H9 (cell line): ENCODE measurements around the gene SACM1L. TPM values are rescaled to one million over a fixed set of nuclear protein-coding genes. Genes with fewer than 3 reads are reported as not detected.

Experiments
- DNase-seq: peaks from one replicate; pipeline ENCODE4 v3.0.0-alpha.2; 2017
- H2AFZ ChIP-seq: one replicate; pipeline ENCODE4 v1.6.1; 2013; ENCODE audit warnings: mild to moderate bottlenecking, low read length, control low read depth, moderate library complexity
- H2AK5ac ChIP-seq: 2 replicates; pipeline ENCODE4 v1.6.1; 2013; ENCODE audit warnings: low read length, control low read depth, mixed read lengths; ENCODE audit not compliant: insufficient read length
- H2BK120ac ChIP-seq: one replicate; pipeline ENCODE4 v1.6.1; 2013; ENCODE audit warnings: low read depth, mild to moderate bottlenecking, low read length, control low read depth, inconsistent platforms; ENCODE audit not compliant: poor library complexity, severe bottlenecking
- H2BK12ac ChIP-seq: 2 replicates; pipeline ENCODE4 v1.6.1; 2013; ENCODE audit warnings: low read length, control low read depth, mixed read lengths, low read depth; ENCODE audit not compliant: insufficient read length
- H2BK15ac ChIP-seq: 2 replicates; pipeline ENCODE4 v1.6.1; 2013; ENCODE audit warnings: low read depth, low read length, control low read depth
- H2BK20ac ChIP-seq: one replicate; pipeline ENCODE4 v1.6.1; 2013; ENCODE audit warnings: low read depth, mild to moderate bottlenecking, low read length, control low read depth, inconsistent platforms; ENCODE audit not compliant: poor library complexity, severe bottlenecking
- H2BK5ac ChIP-seq: 2 replicates; pipeline ENCODE4 v1.6.1; 2013; ENCODE audit warnings: low read length, control low read depth, mixed read lengths; ENCODE audit not compliant: insufficient read length
- H3K14ac ChIP-seq: 2 replicates; pipeline ENCODE4 v1.6.1; 2013; ENCODE audit warnings: low read length, control low read depth; ENCODE audit not compliant: insufficient read depth
- H3K18ac ChIP-seq: 2 replicates; pipeline ENCODE4 v1.6.1; 2013; ENCODE audit warnings: low read depth, mild to moderate bottlenecking, mixed read lengths, low read length, control low read depth; ENCODE audit not compliant: insufficient read length
- H3K23ac ChIP-seq: 2 replicates; pipeline ENCODE4 v1.6.1; 2013; ENCODE audit warnings: low read length, control low read depth, mixed read lengths, low read depth; ENCODE audit not compliant: insufficient read length
- H3K23me2 ChIP-seq: 2 replicates; pipeline ENCODE4 v1.6.1; 2013; ENCODE audit warnings: low read depth, mild to moderate bottlenecking, mixed read lengths, low read length, control low read depth; ENCODE audit not compliant: insufficient read length, poor library complexity, severe bottlenecking
- H3K27ac ChIP-seq: 2 replicates; pipeline ENCODE4 v1.5.1; 2013; ENCODE audit warnings: low read length, control low read depth, mixed read lengths, low read depth; ENCODE audit not compliant: insufficient read length
- H3K27me3 ChIP-seq: 2 replicates; pipeline ENCODE4 v1.6.1; 2013; ENCODE audit warnings: low read length, control low read depth, inconsistent platforms; ENCODE audit not compliant: insufficient read depth
- H3K4ac ChIP-seq: 2 replicates; pipeline ENCODE4 v1.6.1; 2013; ENCODE audit warnings: low read depth, mild to moderate bottlenecking, control low read depth, inconsistent platforms, low read length, moderate library complexity
- H3K4me1 ChIP-seq: 2 replicates; pipeline ENCODE4 v1.6.1; 2013; ENCODE audit warnings: low read length, control low read depth, inconsistent platforms; ENCODE audit not compliant: insufficient read depth
- H3K4me2 ChIP-seq: 2 replicates; pipeline ENCODE4 v1.6.1; 2013; ENCODE audit warnings: low read length, control low read depth, mixed read lengths; ENCODE audit not compliant: insufficient read length, insufficient read depth
- H3K56ac ChIP-seq: 2 replicates; pipeline ENCODE4 v1.6.1; 2013; ENCODE audit warnings: low read depth, mild to moderate bottlenecking, mixed read lengths, low read length, control low read depth; ENCODE audit not compliant: insufficient read length
- H3K79me1 ChIP-seq: 2 replicates; pipeline ENCODE4 v1.6.1; 2013; ENCODE audit warnings: low read depth, mild to moderate bottlenecking, moderate library complexity, low read length, control low read depth, inconsistent platforms; ENCODE audit not compliant: insufficient read depth, poor library complexity, severe bottlenecking
- H3K79me2 ChIP-seq: 2 replicates; pipeline ENCODE4 v1.6.1; 2013; ENCODE audit warnings: low read length, control low read depth, inconsistent platforms; ENCODE audit not compliant: insufficient read depth
- H3K9ac ChIP-seq: 2 replicates; pipeline ENCODE4 v1.6.1; 2013; ENCODE audit warnings: low read length, control low read depth, mixed read lengths; ENCODE audit not compliant: insufficient read length; ENCODE audit errors: extremely low read depth
- H3K9me3 ChIP-seq: one replicate; pipeline ENCODE4 v1.6.1; 2013; ENCODE audit warnings: low read depth, low read length, inconsistent platforms; ENCODE audit not compliant: control insufficient read depth
- H3T11ph ChIP-seq: one replicate; pipeline ENCODE4 v1.6.1; 2013; ENCODE audit warnings: mild to moderate bottlenecking, low read length, control low read depth, inconsistent platforms
- H4K20me1 ChIP-seq: one replicate; pipeline ENCODE4 v1.6.1; 2013; ENCODE audit not compliant: control insufficient read depth, insufficient read length, insufficient read depth
- H4K5ac ChIP-seq: 2 replicates; pipeline ENCODE4 v1.6.1; 2013; ENCODE audit warnings: low read depth, mild to moderate bottlenecking, mixed read lengths, low read length, control low read depth; ENCODE audit not compliant: insufficient read length
- H4K8ac ChIP-seq: replicated peaks from 2 replicates; pipeline ENCODE4 v1.6.1; 2013; ENCODE audit warnings: low read length, control low read depth, mixed read lengths, low read depth; ENCODE audit not compliant: insufficient read length
- H4K91ac ChIP-seq: 2 replicates; pipeline ENCODE4 v1.6.1; 2013; ENCODE audit warnings: low read depth, mild to moderate bottlenecking, moderate library complexity, mixed read lengths, low read length, control low read depth; ENCODE audit not compliant: insufficient read length
- H3K27ac Mint-ChIP-seq, 3 experiments: 2 replicates in 2 of 3; 3 replicates in 1 of 3; pipeline ENCODE4 v1.8.0; 2020 to 2021; ENCODE audit warnings: mixed read lengths in 3 of 3, mild to moderate bottlenecking in 1 of 3, moderate library complexity in 1 of 3
- H3K27me3 Mint-ChIP-seq: 2 replicates; pipeline ENCODE4 v1.8.0; 2021; ENCODE audit warnings: low read depth, mild to moderate bottlenecking, moderate library complexity, mixed read lengths
- H3K36me3 Mint-ChIP-seq, 3 experiments: 2 replicates in 2 of 3; 3 replicates in 1 of 3; pipeline ENCODE4 v1.8.0; 2020 to 2021; ENCODE audit warnings: low read depth in 3 of 3, mixed read lengths in 3 of 3; ENCODE audit not compliant: insufficient read depth in 1 of 3
- H3K4me1 Mint-ChIP-seq, 2 experiments: 2 replicates each; pipeline ENCODE4 v1.8.0; 2020; ENCODE audit warnings: mixed read lengths in 2 of 2
- H3K4me3 Mint-ChIP-seq, 2 experiments: 2 replicates in 1 of 2; 3 replicates in 1 of 2; pipeline ENCODE4 v1.8.0; 2020 to 2021; ENCODE audit warnings: mild to moderate bottlenecking in 2 of 2, mixed read lengths in 2 of 2, moderate library complexity in 1 of 2
- H3K9me3 Mint-ChIP-seq, 2 experiments: 2 replicates in 1 of 2; 3 replicates in 1 of 2; pipeline ENCODE4 v1.8.0; 2020; ENCODE audit warnings: mild to moderate bottlenecking in 2 of 2, mixed read lengths in 2 of 2, moderate library complexity in 1 of 2
- WGBS: extraction: QIAGEN DNeasy Blood & Tissue Kit; methylation state at CpG from one replicate; pipeline ENCODE4 v1.1.7; 2013; ENCODE audit warnings: missing lambda C conversion rate, low lambda C conversion rate, mixed read lengths; ENCODE audit not compliant: insufficient read length; ENCODE audit errors: extremely low coverage; 5-methylcytosine and 5-hydroxymethylcytosine counted together
- total RNA-seq: library from RNA; stranded (reverse); gene quantifications from 2 replicates; pipeline ENCODE4 v1.2.1, GENCODE V29; 2021
- TF ChIP-seq, protein P1 (sequence below): fragments of 200-600 bp; sonication (generic); conservative IDR thresholded peaks from 3 replicates; pipeline ENCODE4 v1.8.0; 2021; ENCODE audit warnings: antibody characterized with exemption, mild to moderate bottlenecking

Gene SACM1L
- total RNA-seq, 1 experiment from 2014 or later, result 52.8 TPM

DNA sequence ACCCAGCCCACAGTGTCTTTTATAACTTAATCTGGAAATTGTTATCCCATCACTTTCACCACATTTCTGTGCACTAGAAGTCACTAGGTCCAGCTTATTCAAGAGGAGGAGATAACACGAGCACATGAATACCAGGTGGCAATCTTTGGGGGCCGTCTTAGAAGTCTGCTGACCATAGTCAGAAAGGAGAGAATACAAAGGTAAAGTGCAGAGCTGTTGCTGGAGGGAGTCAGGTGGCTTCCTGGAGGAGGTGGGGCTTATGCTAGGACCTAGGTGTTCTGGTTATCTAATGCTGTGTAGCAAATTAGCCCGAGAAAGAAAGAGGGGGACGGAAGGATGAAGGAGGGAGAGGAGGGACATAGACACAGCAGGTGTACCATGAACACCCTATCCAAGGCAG is 60.7 kb downstream of the SACM1L start:
- no peak overlapping the region for H3K18ac ChIP-seq
- H2BK12ac ChIP-seq, result no peak overlapping the region
- no peaks in the 10 kb centered on the region for H3K79me2 ChIP-seq
- WGBS, result no CpG with 5 or more reads among the region's 4 CpGs
- no peak overlapping the region for H3K27ac ChIP-seq
- H3K56ac ChIP-seq, result no peak overlapping the region
- H2BK15ac ChIP-seq, result no peak overlapping the region
- Mint-ChIP-seq H3K27ac (0 out of 7 replicates have a peak overlapping the region, but pooled peaks of 1 of the 3 experiments have one; percentile 5), H3K4me1 (peaks cover 18 to 20% of the 10 kb centered on the region in 2 experiments), H3K9me3 (no peaks in the 10 kb centered on the region), H3K36me3 (peaks cover 8 to 37% (median 26%) of the 10 kb centered on the region in 3 experiments), H3K4me3 (no peak overlapping the region), H3K27me3 (no peaks in the 10 kb centered on the region; the same call in 1 of the 2 replicates)
- H3K14ac ChIP-seq, result no peak overlapping the region
- H3K23me2 ChIP-seq, result no peaks in the 10 kb centered on the region
- no peak overlapping the region for H2AFZ ChIP-seq
- DNase-seq, result no peak
- no peak overlapping the region for H2BK5ac ChIP-seq
- H2BK120ac ChIP-seq, result no peak overlapping the region
- no peak overlapping the region for H3K23ac ChIP-seq
- H3K79me1 ChIP-seq, result no peaks in the 10 kb centered on the region
- H2BK20ac ChIP-seq, result no peak overlapping the region
- H3K4ac ChIP-seq, result no peak overlapping the region
- H2AK5ac ChIP-seq, result no peak overlapping the region
- no peaks in the 10 kb centered on the region for H3K27me3 ChIP-seq
- H4K20me1 ChIP-seq, result no peaks in the 10 kb centered on the region
- no peaks in the 10 kb centered on the region for H3K4me1 ChIP-seq
- no peak overlapping the region for H4K8ac ChIP-seq
- TF ChIP-seq, protein P1, sequence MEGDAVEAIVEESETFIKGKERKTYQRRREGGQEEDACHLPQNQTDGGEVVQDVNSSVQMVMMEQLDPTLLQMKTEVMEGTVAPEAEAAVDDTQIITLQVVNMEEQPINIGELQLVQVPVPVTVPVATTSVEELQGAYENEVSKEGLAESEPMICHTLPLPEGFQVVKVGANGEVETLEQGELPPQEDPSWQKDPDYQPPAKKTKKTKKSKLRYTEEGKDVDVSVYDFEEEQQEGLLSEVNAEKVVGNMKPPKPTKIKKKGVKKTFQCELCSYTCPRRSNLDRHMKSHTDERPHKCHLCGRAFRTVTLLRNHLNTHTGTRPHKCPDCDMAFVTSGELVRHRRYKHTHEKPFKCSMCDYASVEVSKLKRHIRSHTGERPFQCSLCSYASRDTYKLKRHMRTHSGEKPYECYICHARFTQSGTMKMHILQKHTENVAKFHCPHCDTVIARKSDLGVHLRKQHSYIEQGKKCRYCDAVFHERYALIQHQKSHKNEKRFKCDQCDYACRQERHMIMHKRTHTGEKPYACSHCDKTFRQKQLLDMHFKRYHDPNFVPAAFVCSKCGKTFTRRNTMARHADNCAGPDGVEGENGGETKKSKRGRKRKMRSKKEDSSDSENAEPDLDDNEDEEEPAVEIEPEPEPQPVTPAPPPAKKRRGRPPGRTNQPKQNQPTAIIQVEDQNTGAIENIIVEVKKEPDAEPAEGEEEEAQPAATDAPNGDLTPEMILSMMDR, result no peak
- H3K4me2 ChIP-seq, result no peak overlapping the region
- H4K91ac ChIP-seq, result no peak overlapping the region
- no peak overlapping the region for H3K9ac ChIP-seq
- no peak overlapping the region for H3T11ph ChIP-seq
- H4K5ac ChIP-seq, result no peak overlapping the region
- no peaks in the 10 kb centered on the region for H3K9me3 ChIP-seq
